CD4-positive, alpha-beta T cell treated with Interleukin-15 for 1 hour (primary cell): ENCODE results near the gene GLRX2.
A peak's percentile ranks its signal among the peaks of the same experiment; 100 is the strongest.
"Not testable (repeated sequence)": the region's sequence is repeated elsewhere in the genome, so short reads cannot be mapped to it uniquely, and the experiment has no call there.

Source experiments
- DNase-seq: peaks from one replicate; pipeline ENCODE4 v3.0.0-alpha.2; 2020

The GLRX2 gene, protein sequence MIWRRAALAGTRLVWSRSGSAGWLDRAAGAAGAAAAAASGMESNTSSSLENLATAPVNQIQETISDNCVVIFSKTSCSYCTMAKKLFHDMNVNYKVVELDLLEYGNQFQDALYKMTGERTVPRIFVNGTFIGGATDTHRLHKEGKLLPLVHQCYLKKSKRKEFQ

GRCh38 chr1:193104907-193105820, at the start of gene GLRX2:
Gene GLRX2, minus strand, starts transcription at chr1:193105414. Its CDS starts 32 bp downstream, at chr1:193105382.
- DNase-seq, result peak; percentile 62

DNA sequence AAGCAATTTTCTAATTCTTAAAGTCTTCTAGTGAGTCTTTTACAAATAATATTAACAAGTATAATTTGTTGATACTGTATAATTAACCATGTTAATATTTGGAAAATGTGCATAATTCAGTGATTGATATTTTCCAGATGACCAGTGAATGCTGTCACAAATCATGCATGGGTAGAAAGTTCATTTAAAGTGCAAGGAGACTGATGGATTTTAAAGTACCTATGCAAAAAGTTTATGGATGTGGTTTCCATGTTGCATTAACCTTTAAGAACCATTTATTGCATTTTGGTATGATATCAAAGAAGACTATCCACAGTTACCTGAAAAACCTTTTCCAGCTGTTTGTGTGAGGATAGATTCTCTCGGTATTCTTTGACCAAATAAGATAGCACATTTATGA, 39.8 kb upstream of the GLRX2 start:
- no peak for DNase-seq

- DNase-seq, result no peak
These were observed 39.2 kb upstream of the GLRX2 start for GRCh38 chr1:193144361-193144938.

DNA sequence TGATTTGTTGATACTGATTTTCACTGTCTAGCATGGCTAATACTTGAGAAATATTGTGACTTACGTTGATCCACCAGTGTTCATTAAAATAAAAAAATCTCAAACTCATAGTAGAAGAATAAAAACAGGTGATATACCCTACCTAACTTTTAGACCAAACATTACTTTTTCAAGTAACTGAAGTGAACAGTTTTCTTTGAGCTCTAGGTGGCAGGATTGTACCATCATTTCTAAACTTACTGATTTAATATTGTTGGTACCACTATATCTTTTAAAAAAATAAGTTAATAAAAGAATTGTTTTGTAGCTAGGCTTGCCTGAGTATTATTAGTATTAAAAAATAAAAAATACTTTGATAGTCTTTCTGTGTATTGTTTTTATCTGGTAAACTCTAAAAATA, 38.1 kb upstream of the GLRX2 start:
- DNase-seq, result no peak

DNA sequence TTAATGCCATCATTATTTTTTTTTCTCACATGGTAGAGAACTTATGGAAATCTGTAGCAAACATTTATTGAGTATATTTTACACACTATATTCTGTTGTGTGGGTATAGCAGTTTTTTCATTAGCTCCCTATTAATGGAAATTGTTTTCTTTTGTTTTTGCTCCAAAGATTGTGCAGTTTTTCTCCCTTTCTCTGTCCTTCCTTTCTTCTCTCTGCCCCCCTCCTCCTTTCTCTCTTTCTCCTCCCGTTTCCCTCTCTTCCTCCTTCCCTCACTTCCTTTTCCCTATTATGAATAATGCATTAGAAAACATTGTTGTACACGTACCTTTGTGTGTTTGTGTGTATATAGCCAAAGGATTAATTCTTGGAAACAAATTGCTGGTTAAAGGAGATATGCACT, 37.2 kb upstream of the GLRX2 start:
- DNase-seq, result no peak

DNA sequence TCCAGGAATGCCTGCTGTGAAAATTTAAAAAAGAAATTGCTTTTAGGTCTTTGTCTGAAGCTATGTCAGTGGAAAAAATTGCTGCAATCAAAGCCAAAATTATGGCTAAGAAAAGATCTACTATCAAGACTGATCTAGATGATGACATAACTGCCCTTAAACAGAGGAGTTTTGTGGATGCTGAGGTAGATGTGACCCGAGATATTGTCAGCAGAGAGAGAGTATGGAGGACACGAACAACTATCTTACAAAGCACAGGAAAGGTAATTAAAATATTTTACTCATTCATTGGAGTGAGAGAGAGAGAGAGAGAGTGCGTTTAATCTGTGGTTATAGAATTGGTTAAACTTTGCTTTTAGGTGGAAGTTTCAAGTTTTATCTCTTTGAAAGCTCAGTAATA, 36.6 kb upstream of the GLRX2 start:
- no peak for DNase-seq

DNA sequence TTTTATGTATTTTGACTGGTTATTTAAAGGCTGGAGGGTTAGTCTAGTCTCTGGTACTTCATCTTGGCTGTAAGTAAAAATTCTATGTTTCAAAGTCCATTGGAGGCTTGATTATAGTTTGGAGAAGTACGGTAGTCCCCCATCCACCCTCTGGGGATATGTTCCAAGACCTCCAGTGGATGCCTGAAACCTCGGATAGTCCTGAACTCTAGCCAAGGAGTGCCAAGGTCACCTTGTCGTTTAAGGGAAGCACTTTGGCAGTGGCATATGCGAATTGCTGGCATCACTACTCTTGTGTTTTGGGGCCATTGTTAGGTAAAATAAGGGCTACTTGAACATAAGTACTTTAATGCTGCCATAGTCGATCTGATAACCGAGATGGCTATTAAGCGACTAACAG, 35.0 kb upstream of the GLRX2 start:
- DNase-seq, result no peak

DNA sequence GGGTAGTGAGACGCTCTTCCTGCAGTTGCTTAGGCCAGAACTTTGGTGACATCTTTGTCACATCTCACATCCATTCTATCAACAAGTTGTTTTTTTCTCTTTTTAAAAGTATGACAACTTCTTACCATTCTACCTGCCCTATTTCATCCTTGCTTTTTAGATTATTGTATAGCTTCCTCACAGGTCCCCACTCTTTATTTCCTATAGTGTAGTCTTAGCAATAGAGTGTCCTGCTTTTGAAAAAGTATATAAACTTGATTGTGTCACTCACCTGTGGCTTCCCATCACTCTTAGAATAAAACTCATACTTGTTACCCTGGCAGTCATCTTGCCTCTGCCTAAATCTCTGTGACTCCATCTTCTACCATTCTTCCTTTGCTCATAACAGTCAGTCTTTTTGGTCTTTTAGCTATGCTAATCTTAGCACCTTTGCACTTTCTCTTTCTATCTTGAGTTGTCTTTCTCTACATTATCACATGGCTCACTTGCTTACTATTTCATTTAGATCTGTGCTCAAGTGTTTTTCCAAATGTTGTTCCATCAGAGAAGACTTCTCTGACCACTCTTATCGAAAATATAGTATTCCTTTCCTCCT, 26.1 kb upstream of the GLRX2 start:
- no peak for DNase-seq

GRCh38 chr1:193125369-193125768, 20.2 kb upstream of the GLRX2 start:
- no peak for DNase-seq

GRCh38 chr1:193123751-193124150, 18.5 kb upstream of the GLRX2 start:
- no peak for DNase-seq

GRCh38 chr1:193121616-193122593, 16.7 kb upstream of the GLRX2 start, which contains the start of gene CDC73:
Gene CDC73, plus strand, starts transcription at chr1:193122031. Its CDS starts 170 bp downstream, at chr1:193122201.
- DNase-seq, result peak; percentile 98

GRCh38 chr1:193120604-193121166, 15.5 kb upstream of the GLRX2 start:
- no peak for DNase-seq

DNA sequence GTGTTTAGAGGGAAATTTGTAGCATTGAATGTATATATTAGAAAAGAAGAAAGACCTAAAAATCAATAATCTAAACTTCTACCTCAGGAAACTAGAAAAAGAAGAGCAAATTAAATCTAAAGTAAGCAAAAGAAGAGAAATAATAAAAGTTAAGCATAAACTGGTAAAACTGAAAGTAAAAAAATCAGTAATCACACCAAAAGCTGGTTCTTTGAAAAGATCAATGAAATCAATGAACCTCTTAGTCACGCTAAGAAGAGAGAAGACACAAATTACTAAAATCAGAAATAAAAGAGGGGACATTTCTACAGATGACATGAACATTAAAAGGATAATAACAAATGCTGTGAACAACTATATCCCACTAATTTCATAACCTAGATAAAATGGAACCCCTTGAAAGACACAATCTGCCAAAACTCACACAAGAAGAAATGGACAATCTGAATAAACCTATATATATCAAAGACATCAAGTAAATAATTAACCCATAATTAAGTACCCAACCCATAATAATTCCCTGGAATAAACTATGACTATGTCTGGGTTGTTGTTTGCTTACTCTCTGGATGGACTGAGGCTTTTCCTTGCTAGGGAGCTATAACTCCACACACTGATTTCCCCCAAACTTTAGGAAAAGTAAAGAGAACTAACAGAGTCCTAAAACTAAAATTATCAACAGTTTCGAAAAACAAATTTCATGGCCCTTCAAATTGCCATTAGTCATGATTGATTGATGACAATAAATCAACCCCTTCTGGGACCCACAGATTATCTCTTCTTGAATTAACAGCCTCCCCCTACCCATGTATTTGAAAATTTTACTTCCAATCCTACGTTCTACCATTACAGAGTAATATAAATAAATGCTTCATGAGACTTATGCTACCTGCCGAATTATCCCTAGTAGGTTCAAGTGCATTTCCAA, 13.9 kb upstream of the GLRX2 start:
- no peak for DNase-seq

DNA sequence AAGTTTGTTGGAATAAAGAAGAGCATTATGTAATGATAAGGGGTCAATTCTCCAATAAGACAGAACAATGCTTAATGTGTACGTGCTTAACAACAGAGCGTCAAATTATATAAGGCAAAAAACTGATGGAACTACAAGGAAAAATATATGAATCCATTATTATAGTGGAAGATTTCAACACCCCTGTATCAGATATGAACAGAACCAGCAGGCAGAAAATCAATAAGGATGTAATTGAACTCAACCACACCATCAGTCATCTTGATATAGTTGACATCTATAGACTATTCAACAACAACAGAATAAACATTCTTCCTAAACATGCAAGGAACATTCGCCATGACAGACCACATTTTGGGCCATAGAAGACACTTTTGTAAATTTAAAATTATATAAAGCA, 13.0 kb upstream of the GLRX2 start:
- DNase-seq, result no peak

DNA sequence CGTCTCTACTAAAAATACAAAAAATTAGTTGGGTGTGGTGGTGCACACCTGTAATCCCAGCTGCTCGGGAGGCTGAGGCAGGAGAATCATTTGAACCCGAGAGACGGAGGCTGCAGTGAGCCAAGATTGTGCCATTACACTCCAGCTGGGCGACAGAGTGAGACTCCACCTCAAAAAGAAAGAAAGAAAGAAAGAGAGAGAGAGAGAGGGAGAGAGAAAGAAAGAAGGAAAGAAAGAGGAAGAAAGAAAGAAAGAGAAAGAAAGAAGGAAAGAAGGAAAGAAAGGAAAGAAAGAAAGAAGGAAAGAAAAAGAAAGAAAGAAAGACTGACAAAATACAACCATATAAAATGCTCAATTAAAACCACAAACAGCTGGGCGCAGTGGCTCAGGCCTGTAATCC, 12.0 kb upstream of the GLRX2 start:
- DNase-seq, result not testable (repeated sequence)

DNA sequence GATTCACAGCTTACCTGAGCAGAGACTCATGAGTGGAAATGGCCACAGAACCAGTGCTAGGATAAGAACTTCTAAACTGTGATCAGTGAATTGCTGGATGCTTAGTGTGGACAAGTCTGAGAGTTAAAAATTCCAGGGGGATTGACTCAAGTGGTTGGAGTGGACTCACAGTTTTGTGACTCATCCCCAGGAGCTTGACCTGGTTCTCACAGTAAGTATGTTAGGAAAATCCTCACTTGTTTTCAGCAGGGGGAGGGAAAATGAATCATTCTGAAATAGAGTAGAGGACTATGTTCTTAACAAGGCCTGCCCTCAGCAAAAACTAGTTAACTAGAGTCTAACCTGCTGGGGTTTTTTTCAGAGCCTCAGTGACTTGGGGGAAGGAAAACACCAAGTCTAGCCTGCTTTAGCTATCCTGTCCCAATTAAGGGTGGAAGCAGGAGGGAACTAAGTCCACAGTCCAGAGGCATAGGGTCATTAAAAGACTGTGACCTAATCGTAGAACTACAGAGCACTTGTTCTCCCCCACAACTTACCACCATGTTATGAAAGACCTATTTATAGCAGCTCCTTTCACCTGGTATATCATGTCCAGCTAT, 10.5 kb upstream of the GLRX2 start:
- DNase-seq, result no peak

GRCh38 chr1:193114485-193115095, 9.4 kb upstream of the GLRX2 start:
- no peak for DNase-seq

DNA sequence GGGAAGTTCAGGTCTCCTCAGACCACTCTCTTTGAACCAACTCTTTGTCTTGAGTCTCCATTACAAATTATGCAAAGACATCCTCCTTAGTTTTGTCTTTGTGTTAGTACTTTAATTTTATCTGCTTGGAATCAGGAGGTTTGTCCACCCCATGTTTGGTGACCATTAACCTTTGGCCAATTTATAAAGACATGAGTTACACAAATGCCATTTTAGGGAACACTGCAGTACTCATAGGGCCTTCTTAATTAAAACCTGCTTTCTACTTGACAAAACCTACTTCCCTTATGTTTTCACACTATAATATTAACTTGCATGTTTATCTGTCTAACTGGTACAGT, 8.7 kb upstream of the GLRX2 start:
- DNase-seq, result no peak

DNA sequence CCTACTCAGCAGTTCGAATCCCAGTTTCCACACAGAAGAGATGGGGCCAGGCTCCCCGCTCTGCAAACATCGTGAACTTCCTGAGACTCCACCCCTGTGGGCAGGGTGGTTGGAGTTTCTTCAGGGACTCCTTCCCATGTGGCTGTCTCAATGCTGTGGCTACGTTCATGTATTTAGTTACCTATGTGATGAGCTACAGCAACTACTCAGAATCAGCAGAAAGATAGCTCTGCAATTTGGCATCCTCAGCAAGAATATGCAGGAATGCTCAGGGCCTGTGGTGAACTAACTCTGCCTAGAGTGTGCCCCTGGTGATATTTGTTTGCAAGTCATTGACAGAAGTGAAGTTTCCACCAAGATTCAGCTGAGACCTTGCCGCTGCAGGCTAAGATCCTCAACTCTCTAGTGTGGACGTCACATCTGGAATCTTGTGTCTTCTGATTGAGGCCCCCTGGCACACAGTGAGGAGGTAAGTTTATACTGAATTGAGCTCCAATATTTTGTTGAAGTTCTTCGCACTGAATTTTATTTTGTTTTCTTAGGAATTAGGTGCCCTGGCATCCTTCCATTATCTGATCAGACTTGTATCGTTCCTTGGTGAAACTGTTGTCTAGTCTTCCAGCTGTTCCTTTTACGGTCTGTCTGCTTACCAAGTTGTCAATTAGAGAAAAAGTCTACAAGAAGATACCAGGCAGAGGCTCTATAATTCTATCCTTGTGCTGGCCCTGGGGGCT, 8.2 kb upstream of the GLRX2 start:
- no peak for DNase-seq
